ENCODE measurements around the gene ROR2.

Gene ROR2

GRCh38 chr9:91603932-91604331 is 346.1 kb downstream of the ROR2 start:
- DNase-seq, result no peak

- no peak for DNase-seq
Measured at GRCh38 chr9:91599564-91599963, 350.5 kb downstream of the ROR2 start.

- no peak for DNase-seq
Measured at GRCh38 chr9:91591627-91592026, 358.4 kb downstream of the ROR2 start.

GRCh38 chr9:91589101-91589553 is 360.9 kb downstream of the ROR2 start:
- no peak for DNase-seq

GRCh38 chr9:91586282-91586681 is 363.7 kb downstream of the ROR2 start:
- no peak for DNase-seq

- no peak for DNase-seq
Measured at GRCh38 chr9:91583966-91584365, 366.1 kb downstream of the ROR2 start.

- no peak for DNase-seq
Measured at GRCh38 chr9:91583161-91583875, 366.7 kb downstream of the ROR2 start.

- no peak for DNase-seq
Measured at GRCh38 chr9:91582181-91582580, 367.8 kb downstream of the ROR2 start.

- no peak for DNase-seq
Measured at GRCh38 chr9:91580136-91580535, 369.9 kb downstream of the ROR2 start.

- DNase-seq, result no peak
Measured at GRCh38 chr9:91578911-91579310, 371.1 kb downstream of the ROR2 start.

- no peak for DNase-seq
Measured at GRCh38 chr9:91577633-91578061, 372.4 kb downstream of the ROR2 start.

GRCh38 chr9:91572811-91573210 is 377.2 kb downstream of the ROR2 start:
- DNase-seq, result no peak

GRCh38 chr9:91572044-91572443 is 378.0 kb downstream of the ROR2 start:
- DNase-seq, result no peak

- DNase-seq, result no peak
Measured at GRCh38 chr9:91571036-91571435, 379.0 kb downstream of the ROR2 start.

- no peak for DNase-seq
Measured at GRCh38 chr9:91567642-91568274, 382.3 kb downstream of the ROR2 start.

GRCh38 chr9:91564081-91564670 is 385.9 kb downstream of the ROR2 start:
- no peak for DNase-seq

GRCh38 chr9:91562416-91562815 is 387.6 kb downstream of the ROR2 start:
- no peak for DNase-seq

GRCh38 chr9:91560301-91560700 is 389.7 kb downstream of the ROR2 start:
- DNase-seq, result no peak

GRCh38 chr9:91558879-91559278 is 391.1 kb downstream of the ROR2 start:
- no peak for DNase-seq

GRCh38 chr9:91558395-91558794 is 391.6 kb downstream of the ROR2 start:
- no peak for DNase-seq

- DNase-seq, result no peak
Measured at GRCh38 chr9:91557327-91557726, 392.7 kb downstream of the ROR2 start.

GRCh38 chr9:91555132-91555531 is 394.9 kb downstream of the ROR2 start:
- DNase-seq, result no peak

- DNase-seq, result no peak
Measured at GRCh38 chr9:91549177-91549576, 400.9 kb downstream of the ROR2 start.

GRCh38 chr9:91547081-91547480 is 402.9 kb downstream of the ROR2 start:
- DNase-seq, result no peak

Measured in GDM1 (cell line).